ENCODE data around the gene NRCAM.

The NRCAM gene

DNA sequence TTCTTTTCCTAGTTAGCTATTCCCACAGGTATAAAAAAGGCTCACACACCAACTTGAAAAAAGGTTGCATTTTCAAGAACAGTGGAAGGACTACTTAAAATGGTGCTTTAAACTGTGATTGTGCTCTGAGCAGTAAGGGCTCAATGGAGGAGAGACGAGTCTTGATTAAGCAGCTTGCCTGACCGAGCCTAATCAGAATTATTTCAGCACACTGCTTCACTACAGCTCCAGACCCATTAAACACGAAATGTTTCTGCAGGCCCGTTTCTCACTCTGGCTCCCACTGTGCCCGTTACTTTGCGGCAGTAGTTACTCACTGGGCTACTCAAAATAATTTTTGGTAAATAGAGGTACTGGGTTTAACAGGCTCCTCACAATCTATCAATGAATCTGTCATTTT lies 126.0 kb downstream of the NRCAM start:
- DNase-seq (ENCODE audit: low spot score) = no peak
- TF ChIP-seq, protein P1, sequence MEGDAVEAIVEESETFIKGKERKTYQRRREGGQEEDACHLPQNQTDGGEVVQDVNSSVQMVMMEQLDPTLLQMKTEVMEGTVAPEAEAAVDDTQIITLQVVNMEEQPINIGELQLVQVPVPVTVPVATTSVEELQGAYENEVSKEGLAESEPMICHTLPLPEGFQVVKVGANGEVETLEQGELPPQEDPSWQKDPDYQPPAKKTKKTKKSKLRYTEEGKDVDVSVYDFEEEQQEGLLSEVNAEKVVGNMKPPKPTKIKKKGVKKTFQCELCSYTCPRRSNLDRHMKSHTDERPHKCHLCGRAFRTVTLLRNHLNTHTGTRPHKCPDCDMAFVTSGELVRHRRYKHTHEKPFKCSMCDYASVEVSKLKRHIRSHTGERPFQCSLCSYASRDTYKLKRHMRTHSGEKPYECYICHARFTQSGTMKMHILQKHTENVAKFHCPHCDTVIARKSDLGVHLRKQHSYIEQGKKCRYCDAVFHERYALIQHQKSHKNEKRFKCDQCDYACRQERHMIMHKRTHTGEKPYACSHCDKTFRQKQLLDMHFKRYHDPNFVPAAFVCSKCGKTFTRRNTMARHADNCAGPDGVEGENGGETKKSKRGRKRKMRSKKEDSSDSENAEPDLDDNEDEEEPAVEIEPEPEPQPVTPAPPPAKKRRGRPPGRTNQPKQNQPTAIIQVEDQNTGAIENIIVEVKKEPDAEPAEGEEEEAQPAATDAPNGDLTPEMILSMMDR (IDR thresholded peaks at IDR 0.05; ENCODE audit: borderline replicate concordance, control extremely low read depth, extremely low read depth, insufficient read depth, missing control alignments) = no peak
- in situ Hi-C loops (cut with MboI; ENCODE audit: low sequenced_read_pairs, unreplicated experiment) = no loop called here

DNA sequence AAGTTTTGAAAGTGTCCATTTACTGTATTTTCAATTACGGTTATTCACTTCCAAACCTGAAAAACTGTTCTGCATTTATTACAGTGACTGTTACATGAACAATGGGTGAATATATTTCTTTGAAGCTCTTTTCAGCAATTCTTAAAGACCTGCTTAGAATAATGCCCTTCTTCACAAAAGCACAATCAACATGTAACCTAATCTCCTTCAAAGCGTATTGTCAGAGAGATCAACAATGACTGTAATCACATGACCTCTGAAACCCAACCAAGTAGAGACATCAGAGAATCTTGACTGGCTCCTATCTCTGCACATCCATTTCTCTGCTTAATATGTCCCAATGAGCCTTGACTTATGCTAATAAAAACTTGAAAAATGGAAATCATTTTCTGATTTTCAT lies 126.7 kb downstream of the NRCAM start:
- TF ChIP-seq, protein P1 (IDR thresholded peaks at IDR 0.05; ENCODE audit: borderline replicate concordance, control extremely low read depth, extremely low read depth, insufficient read depth, missing control alignments) = no peak
- in situ Hi-C loops (cut with MboI; ENCODE audit: low sequenced_read_pairs, unreplicated experiment) = no loop called here

DNA sequence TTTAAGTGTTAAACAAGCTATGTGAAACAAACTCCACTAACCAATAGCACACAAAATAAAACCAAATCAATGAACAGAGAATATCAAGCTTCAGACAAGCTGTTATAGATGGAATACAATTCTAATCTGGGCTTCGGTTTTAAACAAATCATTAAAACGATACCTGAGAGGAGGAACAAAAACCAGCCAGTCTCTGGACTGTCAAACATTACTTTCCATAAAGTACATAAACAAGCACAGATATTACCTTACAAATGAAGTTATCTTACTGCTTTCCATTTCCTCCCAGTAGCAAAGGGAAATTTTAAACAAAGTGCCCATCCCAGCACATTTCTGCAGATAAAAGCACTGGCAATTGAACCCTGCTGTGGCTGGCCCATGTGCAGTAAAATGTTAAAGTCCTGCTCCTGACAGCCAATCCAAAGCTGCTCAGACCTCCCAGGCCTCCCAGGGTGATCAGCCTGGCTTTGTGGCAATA lies 128.0 kb downstream of the NRCAM start:
- TF ChIP-seq, protein P1 (IDR thresholded peaks at IDR 0.05; ENCODE audit: borderline replicate concordance, control extremely low read depth, extremely low read depth, insufficient read depth, missing control alignments) = no peak
- in situ Hi-C loops (cut with MboI; ENCODE audit: low sequenced_read_pairs, unreplicated experiment) = no loop called here
- no peak for DNase-seq (ENCODE audit: low spot score)

More for the DNA sequence above, 126.7 kb downstream of the NRCAM start:
- no peak for DNase-seq (ENCODE audit: low spot score)

DNA sequence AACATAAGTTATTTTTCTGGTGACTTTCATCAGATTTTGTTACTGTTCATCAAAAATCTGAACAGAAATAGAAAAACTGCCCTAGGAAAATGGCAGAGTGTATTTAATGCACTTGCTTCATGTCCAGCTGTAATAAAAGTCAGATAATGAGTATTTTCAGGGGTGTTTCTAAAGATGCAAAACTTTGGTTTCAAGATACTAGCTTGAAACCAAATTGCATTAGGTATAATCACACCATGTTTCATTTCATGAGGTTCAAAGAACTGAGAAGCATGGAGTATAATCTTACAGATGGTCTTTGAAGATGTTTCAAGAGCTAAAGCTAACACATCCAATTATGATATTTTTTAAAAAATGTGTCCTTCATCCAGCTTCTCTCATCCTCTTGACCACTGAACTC lies 128.9 kb downstream of the NRCAM start:
- in situ Hi-C loops (cut with MboI; ENCODE audit: low sequenced_read_pairs, unreplicated experiment) = no loop called here
- TF ChIP-seq, protein P1 (IDR thresholded peaks at IDR 0.05; ENCODE audit: borderline replicate concordance, control extremely low read depth, extremely low read depth, insufficient read depth, missing control alignments) = no peak
- no peak for DNase-seq (ENCODE audit: low spot score)

DNA sequence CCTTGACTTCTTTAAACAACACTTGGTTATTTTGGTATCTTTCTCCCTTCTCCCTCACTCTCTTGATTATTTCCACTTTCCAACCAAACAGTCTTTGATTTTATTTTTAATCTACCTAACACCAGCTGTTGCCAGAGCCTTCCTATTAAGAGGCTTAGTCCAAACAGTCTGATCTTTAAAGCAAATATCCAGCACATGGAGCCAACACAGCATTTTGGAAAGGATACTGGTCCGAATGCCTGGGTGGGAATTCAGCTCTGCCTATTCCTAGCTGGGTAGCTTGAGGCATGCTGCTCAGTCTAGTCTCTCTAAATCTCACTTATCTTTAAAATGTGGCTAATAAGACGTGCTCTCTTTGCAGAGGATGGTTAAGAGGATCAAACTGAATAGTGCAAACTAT lies 129.3 kb downstream of the NRCAM start:
- TF ChIP-seq, protein P1 (IDR thresholded peaks at IDR 0.05; ENCODE audit: borderline replicate concordance, control extremely low read depth, extremely low read depth, insufficient read depth, missing control alignments) = no peak
- in situ Hi-C loops (cut with MboI; ENCODE audit: low sequenced_read_pairs, unreplicated experiment) = no loop called here
- no peak for DNase-seq (ENCODE audit: low spot score)

DNA sequence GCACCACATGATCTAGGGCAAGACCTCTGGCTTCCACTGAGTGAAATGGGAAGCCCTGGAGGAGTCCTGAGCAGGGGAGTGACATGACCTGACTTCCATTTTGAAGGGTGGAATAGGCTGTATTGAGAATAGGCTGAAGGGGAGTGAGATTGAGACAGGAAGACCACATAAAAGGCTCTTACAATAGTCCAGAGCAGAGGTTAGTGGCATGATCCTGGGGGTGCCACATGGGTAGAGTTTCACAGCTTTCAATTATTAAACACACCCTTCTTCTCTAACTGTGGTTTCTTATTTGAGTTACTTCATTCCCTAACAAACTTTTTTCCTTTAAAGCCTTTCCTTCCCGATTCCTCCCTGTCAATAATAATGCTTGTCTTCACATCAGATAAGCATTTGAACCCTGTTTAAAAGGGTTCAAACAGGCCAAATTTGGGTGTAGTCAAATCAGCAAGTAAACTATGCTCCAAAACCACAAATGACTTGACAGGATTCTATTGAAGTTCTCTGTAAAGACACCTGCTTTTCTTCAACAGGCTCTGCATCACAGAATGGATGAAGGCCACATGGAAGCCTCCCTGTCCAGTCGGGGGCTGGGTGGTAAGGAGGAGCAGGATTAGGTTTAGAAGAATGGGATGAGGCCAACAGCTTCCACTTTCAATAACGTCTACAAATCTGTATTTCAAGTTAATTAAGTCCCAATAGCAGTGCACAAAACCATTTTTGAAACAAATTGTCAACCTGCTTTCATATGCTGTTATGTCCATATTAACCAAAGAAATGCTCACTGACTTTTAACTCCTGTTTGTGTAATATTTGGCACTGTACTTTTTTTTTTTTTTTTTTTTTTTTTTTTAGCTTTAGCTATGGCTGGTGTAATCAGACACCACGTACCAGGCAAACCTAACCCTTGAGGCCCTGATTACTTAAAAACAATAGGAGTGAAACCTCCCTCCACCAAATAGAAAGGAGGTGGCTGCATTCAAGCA lies 131.9 kb downstream of the NRCAM start:
- in situ Hi-C loops (cut with MboI; ENCODE audit: low sequenced_read_pairs, unreplicated experiment) = no loop called here
- DNase-seq (ENCODE audit: low spot score) = no peak
- TF ChIP-seq, protein P1 (IDR thresholded peaks at IDR 0.05; ENCODE audit: borderline replicate concordance, control extremely low read depth, extremely low read depth, insufficient read depth, missing control alignments) = no peak

Data from GM13976 (cell line).